Dermis microvascular lymphatic vessel endothelial cell (primary cell): Measurements from ENCODE around the gene SPDL1. TPM values are rescaled to one million over a fixed set of nuclear protein-coding genes. Genes with fewer than 3 reads are reported as not detected.

ENCODE experiments used
- DNase-seq, 2 donors: peaks; one replicate each; pipeline versions ENCODE4 v3.0.0 to v3.0.0-alpha.2; 2010; ENCODE audit warnings: low read depth in 2 of 2
- total RNA-seq: library from RNA; depleted of rRNA; stranded (reverse); fragments of >200 nt; gene quantifications from 2 replicates; pipeline ENCODE4 v1.2.1, GENCODE V29; 2014

The SPDL1 gene
- total RNA-seq, 1 donor from 2014 or later, result 10.5 TPM

- DNase-seq, result peak in 1 of 2 donors; percentile 25
These were observed 46.4 kb downstream of the SPDL1 start for GRCh38 chr5:169629847-169630548.

DNA sequence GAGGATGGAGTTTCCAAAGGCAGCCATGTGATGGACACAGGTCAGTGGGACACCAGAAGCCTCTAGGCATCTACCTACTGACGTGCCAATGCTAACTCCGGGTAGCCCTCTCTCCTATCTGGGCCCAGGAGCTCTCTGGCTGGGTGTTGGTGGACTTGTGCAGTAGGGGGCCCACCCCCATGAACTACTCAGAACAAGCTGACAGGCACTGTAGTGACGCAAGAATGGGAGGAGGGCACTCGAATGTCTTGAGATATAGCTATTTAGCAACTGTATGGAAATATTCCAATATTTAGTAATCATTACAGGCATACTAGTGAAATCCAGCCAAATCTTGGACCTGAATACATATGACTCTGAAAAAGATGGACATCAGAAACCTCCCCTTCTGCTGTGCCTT is 47.8 kb downstream of the SPDL1 start:
- DNase-seq, result no peak

- no peak for DNase-seq
These were observed 49.4 kb downstream of the SPDL1 start for GRCh38 chr5:169632946-169633345.

GRCh38 chr5:169634606-169635005 is 51.0 kb downstream of the SPDL1 start:
- DNase-seq, result no peak

DNA sequence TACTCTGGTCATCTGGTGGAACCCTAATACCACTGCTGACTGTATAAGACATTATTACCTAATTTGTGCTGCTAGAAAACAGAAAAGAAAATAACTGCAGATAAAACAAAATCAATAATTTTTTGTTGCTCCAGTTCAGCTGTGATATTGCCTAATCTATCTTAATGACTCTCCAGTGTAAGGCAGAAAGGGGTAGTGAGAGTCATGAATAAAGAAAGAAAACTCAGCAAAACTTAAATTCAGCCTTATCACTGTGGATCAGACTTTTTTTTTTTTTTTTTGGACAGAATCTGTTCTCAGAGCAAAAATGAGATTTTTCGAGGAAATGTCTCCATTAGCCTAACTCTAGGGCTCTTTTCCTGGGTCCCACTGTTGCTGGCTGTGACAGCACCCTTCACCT is 52.4 kb downstream of the SPDL1 start:
- no peak for DNase-seq

GRCh38 chr5:169636477-169637084 is 53.0 kb downstream of the SPDL1 start:
- DNase-seq, result no peak

GRCh38 chr5:169637085-169637548 is 53.5 kb downstream of the SPDL1 start, which contains the start of gene DOCK2:
Gene DOCK2, plus strand, starts transcription at chr5:169637275. Its CDS starts 52 bp downstream, at chr5:169637327.
- DNase-seq, result no peak

GRCh38 chr5:169637549-169638121 is 54.1 kb downstream of the SPDL1 start:
- no peak for DNase-seq

DNA sequence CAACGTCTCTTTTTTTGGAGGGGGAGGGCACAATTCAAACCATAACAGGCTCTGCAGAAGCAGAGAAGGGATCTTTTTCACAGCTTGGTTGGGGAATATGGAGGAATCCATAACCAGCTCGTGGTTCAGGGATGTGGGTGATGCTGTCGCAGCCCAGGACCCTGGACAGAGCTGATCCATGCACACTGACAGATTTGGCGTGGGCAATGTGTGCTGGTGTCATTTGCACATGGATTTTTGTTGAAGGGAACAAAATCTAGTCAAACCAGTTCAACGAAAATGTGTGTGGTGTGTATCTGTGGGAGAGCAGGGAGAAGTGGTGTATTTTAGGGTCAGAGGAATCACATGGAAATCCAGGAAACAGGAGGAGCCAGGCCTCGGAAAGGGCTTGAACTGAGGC is 57.7 kb downstream of the SPDL1 start:
- DNase-seq, result peak in 1 of 2 donors; percentile 32

DNA sequence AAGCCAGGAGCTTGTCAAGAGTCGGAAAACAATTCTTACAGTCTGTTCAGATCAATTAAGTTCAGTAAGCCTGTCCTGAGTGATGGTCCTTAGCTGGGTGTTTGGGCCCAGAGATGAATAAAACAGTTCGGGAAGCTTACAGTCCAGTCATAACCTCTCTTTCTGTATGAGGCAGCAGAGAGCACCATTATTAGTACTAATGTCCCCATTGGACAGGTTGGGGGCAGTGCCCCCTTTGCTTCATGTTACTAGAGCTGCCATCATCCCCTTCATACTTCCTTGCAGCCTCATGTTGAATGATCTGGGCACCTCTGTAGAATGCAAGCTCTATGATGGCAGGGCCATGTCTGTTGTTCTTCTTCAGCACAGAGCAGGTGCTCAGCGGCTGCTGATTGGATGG is 63.3 kb downstream of the SPDL1 start:
- DNase-seq, result no peak

DNA sequence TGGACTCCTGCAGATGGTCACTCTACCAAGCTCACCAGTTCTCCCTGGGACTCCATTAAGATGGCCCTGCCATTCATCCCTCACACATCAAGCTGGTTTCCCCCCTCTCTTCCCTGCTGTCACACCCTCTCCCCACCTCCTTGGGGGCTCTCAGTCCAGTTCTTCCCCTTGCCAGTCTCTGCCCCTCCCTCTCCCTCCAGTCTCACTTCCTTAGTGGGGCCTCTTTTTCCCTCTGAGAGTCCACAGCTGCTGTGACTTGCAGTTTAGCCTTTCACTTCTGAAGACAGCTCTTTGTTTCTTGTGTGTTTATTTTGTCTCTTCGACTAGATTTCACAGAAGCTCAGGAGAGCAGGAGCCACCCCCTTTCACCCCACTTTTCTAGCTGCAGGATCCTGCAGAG is 64.0 kb downstream of the SPDL1 start:
- no peak for DNase-seq

GRCh38 chr5:169648725-169649310 is 65.2 kb downstream of the SPDL1 start:
- DNase-seq, result no peak

GRCh38 chr5:169649486-169649885 is 65.9 kb downstream of the SPDL1 start:
- no peak for DNase-seq

GRCh38 chr5:169650701-169651331 is 67.2 kb downstream of the SPDL1 start:
- peak in 1 of 2 donors; percentile 66 for DNase-seq

- DNase-seq, result no peak
These were observed 68.0 kb downstream of the SPDL1 start for GRCh38 chr5:169651526-169651925.

DNA sequence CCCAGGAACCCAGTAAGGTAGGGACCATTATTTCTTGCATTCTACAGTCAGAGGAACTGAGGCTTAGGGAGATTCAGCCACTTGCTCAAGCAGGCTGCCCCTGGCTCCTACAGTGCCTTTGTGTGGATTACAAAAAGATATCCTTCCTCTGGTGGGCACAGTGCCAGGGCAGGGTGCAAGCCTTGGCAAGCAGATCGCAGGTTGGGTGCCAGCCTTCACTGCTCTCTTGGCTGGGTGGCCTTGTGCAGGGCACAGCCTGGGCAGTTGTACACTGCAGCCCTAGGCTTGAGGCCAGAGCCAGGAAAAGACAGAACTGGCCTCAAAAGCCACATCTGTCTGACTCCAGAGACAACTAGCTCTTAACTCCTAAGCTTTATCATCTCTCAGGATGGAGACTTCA is 68.5 kb downstream of the SPDL1 start:
- no peak for DNase-seq

DNA sequence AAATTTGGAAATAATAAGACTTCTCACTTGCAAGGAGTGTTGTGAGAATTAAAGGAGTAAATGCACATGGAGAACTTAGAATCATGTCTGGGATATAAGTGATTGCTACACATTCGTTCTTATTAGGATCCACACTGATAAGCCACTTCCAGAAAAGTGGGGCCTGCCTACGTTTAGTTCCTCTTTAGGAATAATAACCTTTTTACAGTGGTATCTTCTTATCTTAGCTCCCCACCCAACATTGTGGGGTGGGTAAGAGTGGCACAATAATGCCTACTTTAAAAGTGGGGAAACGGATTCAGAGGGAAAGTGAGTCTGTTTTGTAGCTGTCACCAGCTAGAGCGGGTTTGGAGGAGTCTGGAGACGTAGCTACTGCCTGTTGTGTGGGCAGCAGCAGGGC is 69.5 kb downstream of the SPDL1 start:
- DNase-seq, result no peak

Other genes starting within 250 kb of the SPDL1 start
- 0.13 and 0.39 TPM in 2 replicates for gene DOCK2, start 53.5 kb downstream of the SPDL1 start, total RNA-seq